ENCODE data around the gene RAMP1.

RAMP1 gene

GRCh38 chr2:237894396-237894979, 35.1 kb downstream of the RAMP1 start:
- H3K4me3 ChIP-seq (replicated peaks; ENCODE audit: low read depth, low read length): no peak overlapping the region
- TF ChIP-seq, protein P1, sequence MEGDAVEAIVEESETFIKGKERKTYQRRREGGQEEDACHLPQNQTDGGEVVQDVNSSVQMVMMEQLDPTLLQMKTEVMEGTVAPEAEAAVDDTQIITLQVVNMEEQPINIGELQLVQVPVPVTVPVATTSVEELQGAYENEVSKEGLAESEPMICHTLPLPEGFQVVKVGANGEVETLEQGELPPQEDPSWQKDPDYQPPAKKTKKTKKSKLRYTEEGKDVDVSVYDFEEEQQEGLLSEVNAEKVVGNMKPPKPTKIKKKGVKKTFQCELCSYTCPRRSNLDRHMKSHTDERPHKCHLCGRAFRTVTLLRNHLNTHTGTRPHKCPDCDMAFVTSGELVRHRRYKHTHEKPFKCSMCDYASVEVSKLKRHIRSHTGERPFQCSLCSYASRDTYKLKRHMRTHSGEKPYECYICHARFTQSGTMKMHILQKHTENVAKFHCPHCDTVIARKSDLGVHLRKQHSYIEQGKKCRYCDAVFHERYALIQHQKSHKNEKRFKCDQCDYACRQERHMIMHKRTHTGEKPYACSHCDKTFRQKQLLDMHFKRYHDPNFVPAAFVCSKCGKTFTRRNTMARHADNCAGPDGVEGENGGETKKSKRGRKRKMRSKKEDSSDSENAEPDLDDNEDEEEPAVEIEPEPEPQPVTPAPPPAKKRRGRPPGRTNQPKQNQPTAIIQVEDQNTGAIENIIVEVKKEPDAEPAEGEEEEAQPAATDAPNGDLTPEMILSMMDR (IDR thresholded peaks at IDR 0.05; ENCODE audit: low read depth, low read length, missing control alignments): no peak
- no peak for DNase-seq (ENCODE audit: extremely low read depth, low read depth)

- no peak overlapping the region for H3K4me3 ChIP-seq (replicated peaks; ENCODE audit: low read depth, low read length)
- TF ChIP-seq, protein P1 (IDR thresholded peaks at IDR 0.05; ENCODE audit: low read depth, low read length, missing control alignments): no peak
- no peak for DNase-seq (ENCODE audit: extremely low read depth, low read depth)
These were observed 35.6 kb downstream of the RAMP1 start for GRCh38 chr2:237894986-237895543.

DNA sequence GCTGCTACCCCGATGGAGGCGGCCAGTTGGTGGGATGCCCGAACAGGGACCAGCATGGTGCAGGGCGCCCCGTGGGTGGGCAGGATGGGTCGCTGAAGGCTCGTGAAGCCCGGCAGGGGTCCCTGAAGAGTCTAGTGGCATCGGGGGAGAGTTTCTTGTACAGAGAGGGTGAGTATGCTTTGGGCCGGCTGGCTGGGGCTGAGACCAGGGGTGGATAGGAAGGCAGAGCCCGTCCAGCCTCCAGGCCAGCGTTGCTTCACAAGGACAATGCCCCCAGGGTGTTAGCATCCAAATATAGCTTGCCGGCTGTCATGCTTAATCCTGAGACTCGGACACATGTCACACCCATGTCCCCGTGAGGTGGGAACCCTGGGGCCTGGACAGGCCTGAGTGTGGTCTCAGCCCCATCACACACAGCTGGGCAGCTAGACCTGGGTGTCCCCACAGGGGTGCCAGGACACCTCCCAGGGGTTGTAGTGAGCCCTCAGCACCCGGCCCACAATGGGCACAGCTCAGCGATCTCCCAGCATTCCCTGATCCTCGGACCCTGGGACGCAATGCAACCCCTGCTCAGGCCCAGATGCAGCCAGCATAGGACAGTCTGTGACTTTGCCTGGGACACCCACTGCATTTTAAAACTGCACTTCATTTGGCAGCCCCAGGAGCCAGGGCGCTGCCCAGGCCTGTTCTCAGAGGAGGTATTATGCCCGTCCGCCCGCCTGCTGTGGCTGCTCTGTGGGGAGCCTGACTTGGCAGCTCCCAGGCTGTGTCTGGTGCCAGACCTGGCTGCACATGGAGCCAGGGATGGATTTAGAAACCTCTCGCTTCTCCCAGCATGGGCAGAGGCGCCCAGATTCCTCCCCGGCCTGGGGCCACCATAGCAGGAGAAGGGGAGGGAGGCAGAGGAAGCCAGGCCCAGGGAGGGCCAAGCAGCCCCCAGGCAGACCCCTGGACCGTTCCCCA, 36.4 kb downstream of the RAMP1 start:
- TF ChIP-seq, protein P1 (IDR thresholded peaks at IDR 0.05; ENCODE audit: low read depth, low read length, missing control alignments): no peak
- no peak for DNase-seq (ENCODE audit: extremely low read depth, low read depth)
- H3K4me3 ChIP-seq (replicated peaks; ENCODE audit: low read depth, low read length): no peak overlapping the region

GRCh38 chr2:237896507-237896892, 37.1 kb downstream of the RAMP1 start:
- DNase-seq (ENCODE audit: extremely low read depth, low read depth): no peak
- TF ChIP-seq, protein P1 (IDR thresholded peaks at IDR 0.05; ENCODE audit: low read depth, low read length, missing control alignments): no peak
- no peak overlapping the region for H3K4me3 ChIP-seq (replicated peaks; ENCODE audit: low read depth, low read length)

GRCh38 chr2:237896956-237897355, 37.5 kb downstream of the RAMP1 start:
- no peak for DNase-seq (ENCODE audit: extremely low read depth, low read depth)
- no peak overlapping the region for H3K4me3 ChIP-seq (replicated peaks; ENCODE audit: low read depth, low read length)
- TF ChIP-seq, protein P1 (IDR thresholded peaks at IDR 0.05; ENCODE audit: low read depth, low read length, missing control alignments): no peak

- H3K4me3 ChIP-seq (replicated peaks; ENCODE audit: low read depth, low read length): no peak overlapping the region
- TF ChIP-seq, protein P1 (IDR thresholded peaks at IDR 0.05; ENCODE audit: low read depth, low read length, missing control alignments): no peak
- no peak for DNase-seq (ENCODE audit: extremely low read depth, low read depth)
These were observed 38.6 kb downstream of the RAMP1 start for GRCh38 chr2:237898057-237898414.
